Astrocyte (in vitro differentiated cells and primary cell): ENCODE results near the gene ADGRA3. TPM values are rescaled to one million over a fixed set of nuclear protein-coding genes. Genes with fewer than 3 reads are reported as not detected.
A peak's percentile ranks its signal among the peaks of the same experiment; 100 is the strongest.

ENCODE experiments used
- DNase-seq: peaks from one replicate; pipeline ENCODE4 v3.0.0-alpha.2; 2010; ENCODE audit warnings: low read depth
- FAIRE-seq: peaks from 2 replicates; lab custom pipeline; 2011; peaks lifted over from hg19 to GRCh38; lab: Jason Lieb, UNC
- H2AFZ ChIP-seq: 2 replicates; pipeline ENCODE4 v1.6.0; 2012; ENCODE audit warnings: low read depth, low read length, inconsistent platforms
- H3K27ac ChIP-seq: 2 replicates; pipeline ENCODE4 v1.5.1; 2011; ENCODE audit warnings: low read depth, low read length, inconsistent platforms
- H3K27me3 ChIP-seq: 2 replicates; pipeline ENCODE4 v1.6.0; 2011; ENCODE audit warnings: low read length, inconsistent platforms; ENCODE audit not compliant: insufficient read depth
- H3K36me3 ChIP-seq: 2 replicates; pipeline ENCODE4 v1.5.1; 2011; ENCODE audit warnings: low read length, inconsistent platforms; ENCODE audit not compliant: insufficient read depth
- H3K4me1 ChIP-seq: 2 replicates; pipeline ENCODE4 v1.5.1; 2011; ENCODE audit warnings: low read length, inconsistent platforms; ENCODE audit not compliant: insufficient read depth
- H3K4me2 ChIP-seq: 2 replicates; pipeline ENCODE4 v1.6.0; 2012; ENCODE audit warnings: low read length, inconsistent platforms
- H3K4me3 ChIP-seq: 2 replicates; pipeline ENCODE4 v1.5.1; 2011; ENCODE audit warnings: low read depth, mild to moderate bottlenecking, low read length, inconsistent platforms; ENCODE audit not compliant: insufficient read depth
- H3K79me2 ChIP-seq: 2 replicates; pipeline ENCODE4 v1.6.0; 2012; ENCODE audit warnings: mild to moderate bottlenecking, low read length, inconsistent platforms; ENCODE audit not compliant: insufficient read depth
- H3K9ac ChIP-seq: 2 replicates; pipeline ENCODE4 v1.6.0; 2012; ENCODE audit warnings: mild to moderate bottlenecking, low read length, inconsistent platforms
- H3K9me3 ChIP-seq: 2 replicates; pipeline ENCODE4 v1.5.1; 2012; ENCODE audit warnings: low read depth, mild to moderate bottlenecking, low read length, inconsistent platforms; ENCODE audit not compliant: insufficient read depth
- H4K20me1 ChIP-seq: 2 replicates; pipeline ENCODE4 v1.6.0; 2012; ENCODE audit warnings: low read length, inconsistent platforms; ENCODE audit not compliant: insufficient read depth
- H3K27ac Mint-ChIP-seq: one replicate; pipeline ENCODE4 v1.8.0; 2021; ENCODE audit warnings: mild to moderate bottlenecking, mixed read lengths; ENCODE audit not compliant: unreplicated experiment
- H3K27me3 Mint-ChIP-seq: one replicate; pipeline ENCODE4 v1.8.0; 2021; ENCODE audit warnings: low read depth, mixed read lengths; ENCODE audit not compliant: unreplicated experiment
- H3K36me3 Mint-ChIP-seq: one replicate; pipeline ENCODE4 v1.8.0; 2021; ENCODE audit warnings: low read depth, mixed read lengths; ENCODE audit not compliant: unreplicated experiment
- H3K4me1 Mint-ChIP-seq: one replicate; pipeline ENCODE4 v1.8.0; 2021; ENCODE audit warnings: low read depth, mixed read lengths; ENCODE audit not compliant: unreplicated experiment
- H3K4me3 Mint-ChIP-seq: one replicate; pipeline ENCODE4 v1.8.0; 2021; ENCODE audit warnings: mild to moderate bottlenecking, moderate library complexity, mixed read lengths; ENCODE audit not compliant: unreplicated experiment
- H3K9me3 Mint-ChIP-seq: one replicate; pipeline ENCODE4 v1.8.0; 2021; ENCODE audit warnings: mild to moderate bottlenecking, mixed read lengths; ENCODE audit not compliant: unreplicated experiment
- EZH2 ChIP-seq: IDR thresholded peaks from 2 replicates; pipeline ENCODE4 v1.6.1; 2012; ENCODE audit warnings: mild to moderate bottlenecking, low read length, inconsistent platforms; ENCODE audit not compliant: insufficient read depth
- total RNA-seq: library from RNA; stranded (reverse); gene quantifications from 2 replicates; pipeline ENCODE4 v1.2.1, GENCODE V29; 2021
- TF ChIP-seq, protein P1 (sequence below): IDR thresholded peaks from 2 replicates; pipeline ENCODE4 v1.5.1; 2011; ENCODE audit warnings: low read depth, mild to moderate bottlenecking, inconsistent platforms, low read length, moderate library complexity; ENCODE audit not compliant: insufficient read depth

Gene ADGRA3
- total RNA-seq, 1 donor from 2014 or later, result 27.3 TPM

DNA sequence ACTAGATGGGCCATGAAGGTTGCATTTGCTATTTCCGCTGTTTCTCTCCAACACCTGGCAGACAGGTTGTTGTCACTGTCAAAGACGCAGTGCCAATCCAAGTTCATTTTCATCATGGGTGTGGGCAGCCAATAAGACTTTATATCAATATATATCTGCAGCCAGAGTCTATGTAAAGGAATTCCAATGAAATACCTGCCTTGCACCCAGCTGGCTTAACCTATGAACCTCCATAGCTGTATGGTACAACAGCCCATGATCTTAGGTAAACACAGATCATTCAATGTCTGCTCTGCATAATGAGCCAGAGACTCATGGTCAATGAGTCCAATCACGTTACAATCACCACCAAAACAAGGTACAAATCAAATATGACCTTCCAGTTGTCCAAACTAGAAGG lies 37.7 kb upstream of the ADGRA3 start:
- FAIRE-seq (no peak), DNase-seq (no peak)
- no peaks in the 10 kb centered on the region for H3K4me1 ChIP-seq
- no peaks in the 10 kb centered on the region for H3K9me3 ChIP-seq
- no peak overlapping the region for H2AFZ ChIP-seq
- H3K36me3 Mint-ChIP-seq, result no peaks in the 10 kb centered on the region
- no peaks in the 10 kb centered on the region for H3K79me2 ChIP-seq
- no peak overlapping the region for H3K27ac Mint-ChIP-seq
- no peak overlapping the region for H3K4me3 ChIP-seq
- H3K9ac ChIP-seq, result no peak overlapping the region
- H3K4me3 Mint-ChIP-seq, result no peak overlapping the region
- H3K9me3 Mint-ChIP-seq, result no peaks in the 10 kb centered on the region
- no peak overlapping the region for H3K27ac ChIP-seq
- no peak overlapping the region for H3K4me2 ChIP-seq
- no peaks in the 10 kb centered on the region for H3K36me3 ChIP-seq
- H3K27me3 Mint-ChIP-seq, result no peaks in the 10 kb centered on the region
- peaks cover 7% of the 10 kb centered on the region for H3K4me1 Mint-ChIP-seq
- no peaks in the 10 kb centered on the region for H4K20me1 ChIP-seq
- H3K27me3 ChIP-seq, result no peaks in the 10 kb centered on the region
- TF ChIP-seq EZH2, result no peak
- TF ChIP-seq, protein P1, sequence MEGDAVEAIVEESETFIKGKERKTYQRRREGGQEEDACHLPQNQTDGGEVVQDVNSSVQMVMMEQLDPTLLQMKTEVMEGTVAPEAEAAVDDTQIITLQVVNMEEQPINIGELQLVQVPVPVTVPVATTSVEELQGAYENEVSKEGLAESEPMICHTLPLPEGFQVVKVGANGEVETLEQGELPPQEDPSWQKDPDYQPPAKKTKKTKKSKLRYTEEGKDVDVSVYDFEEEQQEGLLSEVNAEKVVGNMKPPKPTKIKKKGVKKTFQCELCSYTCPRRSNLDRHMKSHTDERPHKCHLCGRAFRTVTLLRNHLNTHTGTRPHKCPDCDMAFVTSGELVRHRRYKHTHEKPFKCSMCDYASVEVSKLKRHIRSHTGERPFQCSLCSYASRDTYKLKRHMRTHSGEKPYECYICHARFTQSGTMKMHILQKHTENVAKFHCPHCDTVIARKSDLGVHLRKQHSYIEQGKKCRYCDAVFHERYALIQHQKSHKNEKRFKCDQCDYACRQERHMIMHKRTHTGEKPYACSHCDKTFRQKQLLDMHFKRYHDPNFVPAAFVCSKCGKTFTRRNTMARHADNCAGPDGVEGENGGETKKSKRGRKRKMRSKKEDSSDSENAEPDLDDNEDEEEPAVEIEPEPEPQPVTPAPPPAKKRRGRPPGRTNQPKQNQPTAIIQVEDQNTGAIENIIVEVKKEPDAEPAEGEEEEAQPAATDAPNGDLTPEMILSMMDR, result no peak

DNA sequence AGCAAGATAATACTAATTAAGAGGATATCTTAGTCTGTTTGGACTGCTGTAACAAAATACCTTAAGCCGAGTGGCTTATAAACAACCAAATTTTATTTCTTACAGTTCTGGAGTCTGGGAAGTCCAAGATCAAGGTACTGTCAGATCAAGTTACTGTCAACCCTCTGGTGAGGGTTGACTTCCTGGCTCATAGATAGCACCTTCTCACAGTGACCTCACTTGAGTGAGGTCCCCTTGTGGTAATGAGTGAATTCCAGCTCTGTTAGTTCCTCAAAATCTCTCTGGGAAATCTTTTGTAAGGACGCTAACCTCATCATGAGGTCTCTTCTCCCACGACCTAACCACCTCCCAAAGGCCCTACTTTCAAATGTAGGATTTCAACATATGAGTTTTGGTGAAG lies 36.9 kb upstream of the ADGRA3 start:
- Mint-ChIP-seq H3K4me1 (peaks cover 7% of the 10 kb centered on the region), H3K4me3 (no peak overlapping the region), H3K27me3 (no peaks in the 10 kb centered on the region), H3K27ac (no peak overlapping the region), H3K36me3 (no peaks in the 10 kb centered on the region), H3K9me3 (no peaks in the 10 kb centered on the region)
- H3K27ac ChIP-seq, result no peak overlapping the region
- TF ChIP-seq EZH2, result no peak
- TF ChIP-seq, protein P1, result no peak
- no peak for FAIRE-seq
- no peak overlapping the region for H3K4me3 ChIP-seq
- no peaks in the 10 kb centered on the region for H3K27me3 ChIP-seq
- no peaks in the 10 kb centered on the region for H3K36me3 ChIP-seq
- H3K79me2 ChIP-seq, result no peaks in the 10 kb centered on the region
- no peak overlapping the region for H3K4me2 ChIP-seq
- no peak overlapping the region for H3K9ac ChIP-seq
- H2AFZ ChIP-seq, result no peak overlapping the region
- H3K4me1 ChIP-seq, result no peaks in the 10 kb centered on the region
- DNase-seq, result peak; percentile 2
- H3K9me3 ChIP-seq, result no peaks in the 10 kb centered on the region
- H4K20me1 ChIP-seq, result no peaks in the 10 kb centered on the region

DNA sequence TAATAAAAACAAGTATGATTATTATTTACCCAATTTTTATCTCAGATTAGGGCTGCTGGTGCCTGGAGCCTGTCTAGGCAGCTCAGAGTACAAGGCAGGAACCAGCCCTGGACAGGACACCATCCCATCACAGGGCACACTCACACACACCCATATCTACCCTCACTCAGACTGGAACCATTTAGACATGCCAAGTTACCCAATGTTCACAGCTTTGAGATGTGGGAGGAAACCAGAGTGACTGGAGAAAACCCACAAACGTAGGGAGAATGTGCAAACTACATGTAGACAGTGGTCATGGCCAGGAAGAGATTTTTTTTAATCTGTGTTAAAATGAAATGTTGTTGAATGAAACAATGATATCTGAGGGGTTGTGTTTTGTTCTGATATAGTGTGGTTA lies 35.7 kb upstream of the ADGRA3 start:
- Histone ChIP-seq H3K9ac (no peak overlapping the region), H3K4me3 (no peak overlapping the region), H3K4me1 (no peaks in the 10 kb centered on the region), H3K4me2 (no peak overlapping the region), H3K79me2 (no peaks in the 10 kb centered on the region), H3K36me3 (no peaks in the 10 kb centered on the region), H4K20me1 (no peaks in the 10 kb centered on the region), H3K27me3 (no peaks in the 10 kb centered on the region), H3K27ac (no peak overlapping the region), H3K9me3 (no peaks in the 10 kb centered on the region), H2AFZ (no peak overlapping the region)
- no peaks in the 10 kb centered on the region for H3K27me3 Mint-ChIP-seq
- TF ChIP-seq, protein P1, result no peak
- no peak for TF ChIP-seq EZH2
- DNase-seq, result no peak
- H3K36me3 Mint-ChIP-seq, result peaks cover under 1% of the 10 kb centered on the region
- no peak overlapping the region for H3K4me3 Mint-ChIP-seq
- peaks cover 7% of the 10 kb centered on the region for H3K4me1 Mint-ChIP-seq
- no peak overlapping the region for H3K27ac Mint-ChIP-seq
- no peak for FAIRE-seq
- peaks cover 3% of the 10 kb centered on the region for H3K9me3 Mint-ChIP-seq
